UCSD-AML1 (cell line): ENCODE data around the gene PALLD.
"Not testable (repeated sequence)": the region's sequence is repeated elsewhere in the genome, so short reads cannot be mapped to it uniquely, and the experiment has no call there.

Experiments used
- DNase-seq: peaks from one replicate; lab custom pipeline; 2025; ENCODE audit not compliant: unreplicated experiment; lab: John Stamatoyannopoulos, UW

Gene PALLD

GRCh38 chr4:168696280-168696679, 199.4 kb downstream of the PALLD start:
- DNase-seq: no peak

- DNase-seq: no peak
Observed at GRCh38 chr4:168696826-168697225, 200.0 kb downstream of the PALLD start.

GRCh38 chr4:168699224-168699878, 202.5 kb downstream of the PALLD start:
- DNase-seq: no peak

GRCh38 chr4:168701061-168701460, 204.2 kb downstream of the PALLD start:
- DNase-seq: no peak

- not testable (repeated sequence) for DNase-seq
Observed at GRCh38 chr4:168702581-168703087, 205.8 kb downstream of the PALLD start.

- DNase-seq: no peak
Observed at GRCh38 chr4:168705121-168705520, 208.3 kb downstream of the PALLD start.

- no peak for DNase-seq
Observed at GRCh38 chr4:168707205-168707604, 210.4 kb downstream of the PALLD start.

- DNase-seq: no peak
Observed at GRCh38 chr4:168708108-168708507, 211.3 kb downstream of the PALLD start.

GRCh38 chr4:168710353-168710946, 213.6 kb downstream of the PALLD start:
- DNase-seq: no peak

GRCh38 chr4:168711197-168712140, 214.6 kb downstream of the PALLD start:
- DNase-seq: no peak

GRCh38 chr4:168712316-168712890, 215.6 kb downstream of the PALLD start:
- DNase-seq: no peak

- no peak for DNase-seq
Observed at GRCh38 chr4:168713253-168713652, 216.4 kb downstream of the PALLD start.

- no peak for DNase-seq
Observed at GRCh38 chr4:168715896-168716295, 219.0 kb downstream of the PALLD start.

GRCh38 chr4:168716406-168717129, 219.7 kb downstream of the PALLD start:
- no peak for DNase-seq

- DNase-seq: no peak
Observed at GRCh38 chr4:168717847-168718246, 221.0 kb downstream of the PALLD start.

GRCh38 chr4:168719725-168720124, 222.9 kb downstream of the PALLD start:
- no peak for DNase-seq

GRCh38 chr4:168720396-168720900, 223.6 kb downstream of the PALLD start:
- DNase-seq: no peak

- DNase-seq: no peak
Observed at GRCh38 chr4:168722391-168722790, 225.5 kb downstream of the PALLD start.

GRCh38 chr4:168723020-168723419, 226.2 kb downstream of the PALLD start:
- no peak for DNase-seq

GRCh38 chr4:168723569-168723968, 226.7 kb downstream of the PALLD start:
- no peak for DNase-seq
